RWPE1 (cell line): ENCODE results near the gene TRPM3.
A peak's percentile ranks its signal among the peaks of the same experiment; 100 is the strongest.

ENCODE experiments used
- CTCF ChIA-PET: fragments of 350-600 bp; sonication (Branson Sonifier 250); formaldehyde crosslinking; extraction: SDS; loops from one replicate; lab custom pipeline; 2021; lab: Yijun Ruan, JAX
- POLR2A ChIA-PET: fragments of 400-600 bp; formaldehyde crosslinking; extraction: SDS; loops from one replicate; lab custom pipeline; 2020; ENCODE audit warnings: antibody characterized with exemption; ENCODE audit not compliant: low non-redundant PET; lab: Yijun Ruan, JAX
- DNase-seq: peaks from one replicate; pipeline ENCODE4 v3.0.0; 2012; ENCODE audit warnings: low spot score
- H3K27ac ChIP-seq: fragments of 450-650 bp; 2 replicates; pipeline ENCODE4 v1.5.1; 2017
- CTCF ChIP-seq: fragments of 450-650 bp; conservative IDR thresholded peaks from 2 replicates; pipeline ENCODE4 v1.5.1; 2017; ENCODE audit warnings: low read depth, mild to moderate bottlenecking

The TRPM3 gene

GRCh38 chr9:70963554-70963953, 157.9 kb downstream of the TRPM3 start:
- no peak for DNase-seq

GRCh38 chr9:70962761-70963440, 158.5 kb downstream of the TRPM3 start:
- H3K27ac ChIP-seq: no peak overlapping the region
- TF ChIP-seq CTCF: no peak
- CTCF ChIA-PET: no interaction called here
- no peak for DNase-seq
- POLR2A ChIA-PET: no interaction called here

More at GRCh38 chr9:70963554-70963953, 157.9 kb downstream of the TRPM3 start:
- no peak overlapping the region for H3K27ac ChIP-seq
- POLR2A ChIA-PET: no interaction called here
- TF ChIP-seq CTCF: no peak
- CTCF ChIA-PET: interaction anchor here (0.6 kb wide), 1 partner anchor 40 kb away, joined by 8 read pairs; no protein-coding TSS in a partner anchor

GRCh38 chr9:70959366-70959765, 162.1 kb downstream of the TRPM3 start:
- ChIA-PET CTCF (interaction anchor here (0.5 to 1.4 kb wide), 2 partner anchors 62 to 63 kb away, joined by 3 to 4 read pairs; no protein-coding TSS in a partner anchor), POLR2A (no interaction called here)
- DNase-seq: no peak
- H3K27ac ChIP-seq: no peak overlapping the region
- TF ChIP-seq CTCF: no peak

- DNase-seq: no peak
- no peak for TF ChIP-seq CTCF
- ChIA-PET CTCF (no interaction called here), POLR2A (no interaction called here)
- H3K27ac ChIP-seq: no peak overlapping the region
Observed at GRCh38 chr9:70954596-70955143, 166.8 kb downstream of the TRPM3 start.

GRCh38 chr9:70954126-70954525, 167.3 kb downstream of the TRPM3 start:
- H3K27ac ChIP-seq: no peak overlapping the region
- TF ChIP-seq CTCF: no peak
- peak; percentile 64 for DNase-seq
- ChIA-PET CTCF (no interaction called here), POLR2A (no interaction called here)

- CTCF ChIA-PET: interaction anchor here (0.6 kb wide), 1 partner anchor 1953 kb away, joined by 3 read pairs; no protein-coding TSS in a partner anchor
- POLR2A ChIA-PET: no interaction called here
- DNase-seq: no peak
- H3K27ac ChIP-seq: no peak overlapping the region
- no peak for TF ChIP-seq CTCF
Observed at GRCh38 chr9:70951749-70952727, 169.4 kb downstream of the TRPM3 start.
